GM23338 (cell line): Measurements from ENCODE around the gene CD1C. TPM values are rescaled to one million over a fixed set of nuclear protein-coding genes. Genes with fewer than 3 reads are reported as not detected.

Source experiments
- ATAC-seq: fragments of 200-7000 bp; cut with Tn5 transposase; 3 replicates; pipeline ENCODE4 v1.9.1; 2020
- DNase-seq: peaks from one replicate; pipeline ENCODE4 v3.0.0-alpha.2; 2015; ENCODE audit warnings: low spot score
- H2AFZ ChIP-seq: fragments of 200-600 bp; sonication (generic); 2 replicates; pipeline ENCODE4 v1.8.0; 2016; ENCODE audit warnings: antibody characterized with exemption, mild to moderate bottlenecking, moderate library complexity
- H3F3A ChIP-seq: fragments of 200-600 bp; sonication (generic); replicated peaks from 2 replicates; pipeline ENCODE4 v1.8.0; 2017; ENCODE audit warnings: antibody characterized with exemption, mixed run types, low read depth
- H3K27ac ChIP-seq: fragments of 200-600 bp; sonication (generic); 2 replicates; pipeline ENCODE4 v1.6.1; 2016; ENCODE audit warnings: low read depth
- H3K27me3 ChIP-seq: fragments of 200-600 bp; sonication (generic); 2 replicates; pipeline ENCODE4 v1.8.0; 2016; ENCODE audit warnings: mild to moderate bottlenecking, mixed run types, moderate library complexity; ENCODE audit not compliant: insufficient read depth
- H3K36me3 ChIP-seq: fragments of 200-600 bp; sonication (generic); 2 replicates; pipeline ENCODE4 v1.8.0; 2016; ENCODE audit warnings: mild to moderate bottlenecking; ENCODE audit not compliant: insufficient read depth
- H3K4me1 ChIP-seq: fragments of 200-600 bp; sonication (generic); 2 replicates; pipeline ENCODE4 v1.8.0; 2016; ENCODE audit warnings: mild to moderate bottlenecking, moderate library complexity; ENCODE audit not compliant: insufficient read depth
- H3K4me2 ChIP-seq: fragments of 200-600 bp; sonication (generic); 2 replicates; pipeline ENCODE4 v1.7.1; 2017; ENCODE audit warnings: mixed run types
- H3K4me3 ChIP-seq: fragments of 200-600 bp; sonication (generic); 2 replicates; pipeline ENCODE4 v1.6.1; 2016; ENCODE audit warnings: mixed run types
- H3K79me2 ChIP-seq: fragments of 200-600 bp; sonication (generic); replicated peaks from 2 replicates; pipeline ENCODE4 v1.8.0; 2017; ENCODE audit warnings: mild to moderate bottlenecking; ENCODE audit not compliant: insufficient read depth
- H3K9me2 ChIP-seq: fragments of 200-600 bp; sonication (generic); 2 replicates; pipeline ENCODE4 v1.8.0; 2017; ENCODE audit not compliant: insufficient read depth
- H4K20me1 ChIP-seq: fragments of 200-600 bp; sonication (generic); replicated peaks from 2 replicates; pipeline ENCODE4 v1.8.0; 2017; ENCODE audit warnings: mild to moderate bottlenecking; ENCODE audit not compliant: insufficient read depth
- H3K27ac Mint-ChIP-seq: 2 replicates; pipeline ENCODE4 v1.8.0; 2020; ENCODE audit warnings: inconsistent platforms, mild to moderate bottlenecking, moderate library complexity, mixed read lengths
- H3K27me3 Mint-ChIP-seq: 3 replicates; pipeline ENCODE4 v1.8.0; 2022; ENCODE audit warnings: low read depth, mild to moderate bottlenecking, moderate library complexity, mixed read lengths, inconsistent platforms; ENCODE audit not compliant: insufficient read depth, poor library complexity
- H3K36me3 Mint-ChIP-seq: 3 replicates; pipeline ENCODE4 v1.8.0; 2021; ENCODE audit warnings: low read depth, mild to moderate bottlenecking, inconsistent platforms, moderate library complexity, mixed read lengths
- H3K4me1 Mint-ChIP-seq: 3 replicates; pipeline ENCODE4 v1.8.0; 2020; ENCODE audit warnings: mild to moderate bottlenecking, inconsistent platforms, mixed read lengths
- H3K4me3 Mint-ChIP-seq: 3 replicates; pipeline ENCODE4 v1.8.0; 2021; ENCODE audit warnings: moderate library complexity, mild to moderate bottlenecking, inconsistent platforms, mixed read lengths
- H3K9me3 Mint-ChIP-seq: 3 replicates; pipeline ENCODE4 v1.8.0; 2020; ENCODE audit warnings: moderate library complexity, mild to moderate bottlenecking, inconsistent platforms, mixed read lengths
- CREB1 ChIP-seq: fragments of 250-450 bp; sonication (Bioruptor Pico); IDR thresholded peaks from 2 replicates; pipeline ENCODE4 v1.5.0; 2020; ENCODE audit warnings: low read depth, mild to moderate bottlenecking, moderate library complexity
- CTCF ChIP-seq, 2 experiments: fragments of 200-600 bp in 1 of 2; sonication (generic) in 1 of 2; conservative IDR thresholded peaks; 2 replicates each; pipeline versions ENCODE4 v1.5.1 to v1.6.1; 2016 to 2017; ENCODE audit warnings: antibody characterized with exemption in 2 of 2, low read depth in 2 of 2, mild to moderate bottlenecking in 2 of 2, moderate library complexity in 1 of 2
- EZH2 ChIP-seq: fragments of 200-600 bp; sonication (generic); IDR thresholded peaks from one replicate; pipeline ENCODE4 v1.8.0; 2017; ENCODE audit warnings: antibody characterized with exemption, mild to moderate bottlenecking, low read depth; ENCODE audit not compliant: unreplicated experiment
- JUNB ChIP-seq: IDR thresholded peaks from one replicate; pipeline ENCODE4 v1.6.1; 2016; ENCODE audit warnings: antibody characterized with exemption; ENCODE audit not compliant: unreplicated experiment
- POLR2AphosphoS5 ChIP-seq: IDR thresholded peaks from 2 replicates; pipeline ENCODE4 v1.6.1; 2016; ENCODE audit warnings: antibody characterized with exemption, low read depth
- REST ChIP-seq: IDR thresholded peaks from one replicate; pipeline ENCODE4 v1.6.1; 2018; ENCODE audit warnings: antibody characterized with exemption; ENCODE audit not compliant: unreplicated experiment
- STAT1 ChIP-seq: IDR thresholded peaks from one replicate; pipeline ENCODE4 v1.6.1; 2016; ENCODE audit warnings: antibody characterized with exemption; ENCODE audit not compliant: unreplicated experiment
- ZNF114 ChIP-seq: fragments of 250-450 bp; sonication (Bioruptor Pico); IDR thresholded peaks from 2 replicates; pipeline ENCODE4 v1.5.0; 2020; ENCODE audit warnings: mild to moderate bottlenecking, moderate library complexity
- ZNF331 ChIP-seq: fragments of 250-450 bp; sonication (Bioruptor Pico); IDR thresholded peaks from 2 replicates; pipeline ENCODE4 v1.5.0; 2020; ENCODE audit warnings: low read depth, mild to moderate bottlenecking, moderate library complexity
- ZNF462 ChIP-seq: fragments of 250-450 bp; sonication (Bioruptor Pico); IDR thresholded peaks from 2 replicates; pipeline ENCODE4 v1.5.0; 2020; ENCODE audit warnings: mild to moderate bottlenecking, moderate library complexity
- polyA plus RNA-seq: library from polyadenylated mRNA; unstranded; fragments of >200 nt; fragmentation: Nextera tagmentation; extraction: Ambion mirVana; gene quantifications from 2 replicates; pipeline ENCODE4 v1.2.1, GENCODE V29; 2016
- total RNA-seq: library from RNA; depleted of rRNA; stranded (reverse); fragments of >200 nt; shearing (Covaris generic); gene quantifications from 2 replicates; pipeline ENCODE4 v1.2.3, GENCODE V29; 2014
- TF ChIP-seq, protein P1 (sequence below): IDR thresholded peaks from 2 replicates; pipeline ENCODE4 v1.6.1; 2016; ENCODE audit warnings: antibody characterized with exemption

The CD1C gene
- total and polyA plus RNA-seq, 2 experiments from 2014 or later = not detected

DNA sequence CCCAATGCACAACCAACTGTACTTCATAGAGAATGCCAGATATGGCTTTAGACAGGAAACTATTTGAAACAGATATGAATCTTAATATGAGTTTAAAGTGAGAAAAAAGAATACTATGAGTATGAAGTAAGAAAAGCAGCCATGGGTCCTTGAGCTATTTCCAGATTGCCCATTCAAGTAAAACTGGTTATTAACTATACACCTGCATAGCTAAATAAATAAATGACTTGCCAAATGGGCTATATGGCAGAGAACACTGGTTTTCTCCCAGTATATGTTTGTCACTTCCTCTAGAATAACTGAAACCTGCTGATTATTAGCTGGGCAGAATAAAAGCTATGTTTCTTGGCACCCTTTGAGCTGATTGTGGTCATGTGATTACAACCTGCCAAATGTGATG is 17.0 kb upstream of the CD1C start (continued):
- TF ChIP-seq ZNF462 (CRISPR knock-in tag) = no peak
- no peak for TF ChIP-seq REST
- no peak for TF ChIP-seq ZNF331 (CRISPR knock-in tag)
- no peak for TF ChIP-seq STAT1
- no peak for TF ChIP-seq ZNF114

GRCh38 chr1:158274797-158275196 is 14.9 kb upstream of the CD1C start:
- Histone ChIP-seq H2AFZ (peak overlapping the region; percentile 3; the same call in 1 of the 2 replicates), H3K27me3 (no peaks in the 10 kb centered on the region), H3F3A (no peaks in the 10 kb centered on the region), H3K79me2 (no peaks in the 10 kb centered on the region), H3K9me2 (no peaks in the 10 kb centered on the region), H3K36me3 (no peaks in the 10 kb centered on the region; the same call in 1 of the 2 replicates), H3K4me2 (no peak overlapping the region), H3K27ac (no peak overlapping the region), H4K20me1 (no peaks in the 10 kb centered on the region), H3K4me3 (no peak overlapping the region), H3K4me1 (no peaks in the 10 kb centered on the region)
- peaks cover 4% of the 10 kb centered on the region for H3K27me3 Mint-ChIP-seq
- no peak for ATAC-seq
- no peaks in the 10 kb centered on the region for H3K4me1 Mint-ChIP-seq
- peak; percentile 6 for DNase-seq
- H3K27ac Mint-ChIP-seq = no peak overlapping the region
- peaks cover 16% of the 10 kb centered on the region for H3K9me3 Mint-ChIP-seq
- peaks cover 7% of the 10 kb centered on the region; the same call in 1 of the 3 replicates for H3K36me3 Mint-ChIP-seq
- no peak overlapping the region for H3K4me3 Mint-ChIP-seq
- TF ChIP-seq JUNB (no peak), ZNF114 (no peak), EZH2 (no peak), POLR2AphosphoS5 (no peak), CREB1 (CRISPR knock-in tag) (no peak), STAT1 (no peak), CTCF (conservative IDR thresholded peaks at IDR 0.05; ENCODE audit: low read depth in 2 of 2) (no peak)
- TF ChIP-seq, protein P1, sequence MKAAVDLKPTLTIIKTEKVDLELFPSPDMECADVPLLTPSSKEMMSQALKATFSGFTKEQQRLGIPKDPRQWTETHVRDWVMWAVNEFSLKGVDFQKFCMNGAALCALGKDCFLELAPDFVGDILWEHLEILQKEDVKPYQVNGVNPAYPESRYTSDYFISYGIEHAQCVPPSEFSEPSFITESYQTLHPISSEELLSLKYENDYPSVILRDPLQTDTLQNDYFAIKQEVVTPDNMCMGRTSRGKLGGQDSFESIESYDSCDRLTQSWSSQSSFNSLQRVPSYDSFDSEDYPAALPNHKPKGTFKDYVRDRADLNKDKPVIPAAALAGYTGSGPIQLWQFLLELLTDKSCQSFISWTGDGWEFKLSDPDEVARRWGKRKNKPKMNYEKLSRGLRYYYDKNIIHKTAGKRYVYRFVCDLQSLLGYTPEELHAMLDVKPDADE = no peak
